Measurements from ENCODE around the gene TBCEL.
"Not testable (repeated sequence)": the region's sequence is repeated elsewhere in the genome, so short reads cannot be mapped to it uniquely, and the experiment has no call there.

DNA sequence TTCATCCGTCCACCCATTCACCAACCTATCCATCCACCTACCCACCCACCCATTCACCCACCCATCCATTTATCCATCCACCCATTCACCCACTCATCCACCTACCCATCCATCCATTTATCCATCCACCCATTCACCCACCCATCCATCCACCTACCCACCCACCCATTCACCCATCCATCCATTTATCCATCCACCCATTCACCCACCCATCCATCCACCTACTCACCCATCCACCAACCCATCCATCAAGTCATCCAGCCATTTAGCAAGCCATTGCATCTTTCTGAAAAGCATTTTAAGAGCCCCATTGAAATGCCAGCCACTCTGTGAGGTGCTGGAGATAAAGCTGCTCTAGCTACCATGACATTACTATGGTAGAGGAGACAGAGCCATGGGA is 91.1 kb downstream of the TBCEL start:
- not testable (repeated sequence) for TF ChIP-seq POLR2A (IDR thresholded peaks at IDR 0.05; ENCODE audit: low read depth, low read length); CHD1 (IDR thresholded peaks at IDR 0.05; ENCODE audit: low read depth, low read length); CHD2 (IDR thresholded peaks at IDR 0.05; ENCODE audit: borderline replicate concordance, low read depth, low read length); NFXL1 (IDR thresholded peaks at IDR 0.05; ENCODE audit: borderline replicate concordance); ELK1 (IDR thresholded peaks at IDR 0.05; ENCODE audit: low read depth, low read length); SIN3A (IDR thresholded peaks at IDR 0.05; ENCODE audit: low read depth, low read length); PAX5 (IDR thresholded peaks at IDR 0.05; ENCODE audit: borderline replicate concordance, low read depth, low read length)
- TF ChIP-seq, protein P1, sequence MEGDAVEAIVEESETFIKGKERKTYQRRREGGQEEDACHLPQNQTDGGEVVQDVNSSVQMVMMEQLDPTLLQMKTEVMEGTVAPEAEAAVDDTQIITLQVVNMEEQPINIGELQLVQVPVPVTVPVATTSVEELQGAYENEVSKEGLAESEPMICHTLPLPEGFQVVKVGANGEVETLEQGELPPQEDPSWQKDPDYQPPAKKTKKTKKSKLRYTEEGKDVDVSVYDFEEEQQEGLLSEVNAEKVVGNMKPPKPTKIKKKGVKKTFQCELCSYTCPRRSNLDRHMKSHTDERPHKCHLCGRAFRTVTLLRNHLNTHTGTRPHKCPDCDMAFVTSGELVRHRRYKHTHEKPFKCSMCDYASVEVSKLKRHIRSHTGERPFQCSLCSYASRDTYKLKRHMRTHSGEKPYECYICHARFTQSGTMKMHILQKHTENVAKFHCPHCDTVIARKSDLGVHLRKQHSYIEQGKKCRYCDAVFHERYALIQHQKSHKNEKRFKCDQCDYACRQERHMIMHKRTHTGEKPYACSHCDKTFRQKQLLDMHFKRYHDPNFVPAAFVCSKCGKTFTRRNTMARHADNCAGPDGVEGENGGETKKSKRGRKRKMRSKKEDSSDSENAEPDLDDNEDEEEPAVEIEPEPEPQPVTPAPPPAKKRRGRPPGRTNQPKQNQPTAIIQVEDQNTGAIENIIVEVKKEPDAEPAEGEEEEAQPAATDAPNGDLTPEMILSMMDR (IDR thresholded peaks at IDR 0.05 in 2 of 3, conservative IDR thresholded peaks at IDR 0.05 in 1 of 3; ENCODE audit: control insufficient read depth in 2 of 3, extremely low read depth in 1 of 3, insufficient read depth in 1 of 3, low read depth in 3 of 3, low read length in 3 of 3), result not testable (repeated sequence)
